Right cardiac atrium (tissue), 5 donors: Measurements from ENCODE around the gene NCKAP1. TPM values are rescaled to one million over a fixed set of nuclear protein-coding genes. Genes with fewer than 3 reads are reported as not detected.
"Not testable (repeated sequence)": the region's sequence is repeated elsewhere in the genome, so short reads cannot be mapped to it uniquely, and the experiment has no call there.

ENCODE experiments used
- ATAC-seq, 2 donors: fragments of 200-7000 bp; cut with Tn5 transposase; one replicate each; pipeline versions ENCODE4 v1.8.0 to v1.9.1; 2020; ENCODE audit warnings: moderate library complexity in 2 of 2, mild to moderate bottlenecking in 1 of 2
- DNase-seq, 3 donors: peaks; one replicate each; pipeline ENCODE4 v3.0.0-alpha.2; 2020
- H3K27ac ChIP-seq: one replicate; pipeline ENCODE4 v1.5.1; 2013; ENCODE audit warnings: mild to moderate bottlenecking, low read length, control low read depth, moderate library complexity
- H3K27me3 ChIP-seq: one replicate; pipeline ENCODE4 v1.6.1; 2013; ENCODE audit not compliant: control insufficient read depth, insufficient read depth
- H3K4me1 ChIP-seq: one replicate; pipeline ENCODE4 v1.6.1; 2013; ENCODE audit warnings: low read length; ENCODE audit not compliant: control insufficient read depth, insufficient read depth
- H3K4me3 ChIP-seq: one replicate; pipeline ENCODE4 v1.5.1; 2013; ENCODE audit warnings: low read length, control low read depth
- H3K9me3 ChIP-seq: one replicate; pipeline ENCODE4 v1.6.1; 2013; ENCODE audit warnings: low read length; ENCODE audit not compliant: control insufficient read depth
- WGBS: extraction: QIAGEN DNeasy Blood & Tissue Kit; methylation state at CpG from one replicate; pipeline ENCODE4 v1.1.7; 2013; 5-methylcytosine and 5-hydroxymethylcytosine counted together
- intact Hi-C, 4 donors: fragments of 100-400 bp; cut with DNase I; formaldehyde crosslinking; loops; one replicate each; pipeline versions ENCODE4 v1.11.0 to v1.14.0; 2022 to 2023
- polyA plus RNA-seq: library from polyadenylated mRNA; stranded (reverse); fragments of 200-250 nt; gene quantifications from one replicate; pipeline ENCODE4 v1.2.3, GENCODE V29; 2013
- total RNA-seq, 4 donors: library from RNA; stranded (reverse); fragmentation: NEBNext Ultra II Directional; extraction: Animal tissue kit (Norgen Biotek cat#: 25700); gene quantifications; one replicate each; pipeline ENCODE4 v1.2.1, GENCODE V29; 2021
- donor health status: healthy with polysubstance abuse.
- donor health status: DM: no; HTN: yes; CAD: no.
- donor health status: DM: no; HTN: no; CAD: no.
- donor health status: DM: no; HTN: yes; CAD: no; lungs with severe emphysema.
- donor health status: DM: yes; HTN: yes; CAD: no.

The NCKAP1 gene
- total and polyA plus RNA-seq, 5 donors = 63.0 to 158 (median 132) TPM

- peaks cover 2% of the 10 kb centered on the region for H3K4me1 ChIP-seq
- no peaks in the 10 kb centered on the region for H3K9me3 ChIP-seq
- DNase-seq (no peak), ATAC-seq (no peak)
- H3K27me3 ChIP-seq = no peaks in the 10 kb centered on the region
- no peak overlapping the region for H3K27ac ChIP-seq
- no peak overlapping the region for H3K4me3 ChIP-seq
- intact Hi-C loops = no loop called here
Observed at GRCh38 chr2:182906454-182906853, 131.8 kb downstream of the NCKAP1 start.

- H3K9me3 ChIP-seq = no peaks in the 10 kb centered on the region
- no peak overlapping the region for H3K27ac ChIP-seq
- DNase-seq (no peak), ATAC-seq (no peak)
- no peaks in the 10 kb centered on the region for H3K27me3 ChIP-seq
- H3K4me3 ChIP-seq = no peak overlapping the region
- 83% methylated on average over 1 of the region's 1 CpG for WGBS
- intact Hi-C loops = no loop called here
- H3K4me1 ChIP-seq = peaks cover 2% of the 10 kb centered on the region
Observed at GRCh38 chr2:182904844-182905243, 133.4 kb downstream of the NCKAP1 start.

- DNase-seq (no peak), ATAC-seq (no peak)
- Histone ChIP-seq H3K27ac (no peak overlapping the region), H3K4me3 (no peak overlapping the region), H3K9me3 (no peaks in the 10 kb centered on the region), H3K27me3 (no peaks in the 10 kb centered on the region), H3K4me1 (peaks cover 2% of the 10 kb centered on the region)
- intact Hi-C loops = no loop called here
- WGBS = 64% methylated on average over 2 of the region's 2 CpGs
Observed at GRCh38 chr2:182903566-182903965, 134.7 kb downstream of the NCKAP1 start.

GRCh38 chr2:182901748-182902147, 136.5 kb downstream of the NCKAP1 start:
- no peak for ATAC-seq
- H3K27me3 ChIP-seq = no peaks in the 10 kb centered on the region

GRCh38 chr2:182898718-182899117, 139.5 kb downstream of the NCKAP1 start:
- intact Hi-C loops = no loop called here
- H3K27me3 ChIP-seq = no peaks in the 10 kb centered on the region
- 70% methylated on average over 1 of the region's 1 CpG for WGBS
- H3K4me3 ChIP-seq = no peak overlapping the region
- H3K9me3 ChIP-seq = no peaks in the 10 kb centered on the region
- DNase-seq (no peak), ATAC-seq (no peak)
- no peak overlapping the region for H3K27ac ChIP-seq
- no peaks in the 10 kb centered on the region for H3K4me1 ChIP-seq

More at GRCh38 chr2:182901748-182902147, 136.5 kb downstream of the NCKAP1 start:
- DNase-seq = no peak
- Histone ChIP-seq H3K9me3 (no peaks in the 10 kb centered on the region), H3K4me1 (no peaks in the 10 kb centered on the region), H3K27ac (no peak overlapping the region), H3K4me3 (no peak overlapping the region)
- intact Hi-C loops = no loop called here
- WGBS = 91% methylated on average over 6 of the region's 6 CpGs

- Histone ChIP-seq H3K9me3 (no peaks in the 10 kb centered on the region), H3K4me3 (no peak overlapping the region), H3K27me3 (no peaks in the 10 kb centered on the region), H3K27ac (no peak overlapping the region), H3K4me1 (no peaks in the 10 kb centered on the region)
- ATAC-seq (no peak), DNase-seq (no peak)
- intact Hi-C loops = no loop called here
- 98% methylated on average over 1 of the region's 1 CpG for WGBS
Observed at GRCh38 chr2:182897137-182897536, 141.1 kb downstream of the NCKAP1 start.

- Histone ChIP-seq H3K9me3 (no peaks in the 10 kb centered on the region), H3K4me3 (no peak overlapping the region), H3K4me1 (no peaks in the 10 kb centered on the region), H3K27me3 (no peaks in the 10 kb centered on the region), H3K27ac (no peak overlapping the region)
- intact Hi-C loops = no loop called here
- WGBS = 82% methylated on average over 6 of the region's 6 CpGs
- ATAC-seq (no peak), DNase-seq (no peak)
Observed at GRCh38 chr2:182895798-182896197, 142.5 kb downstream of the NCKAP1 start.

- no peaks in the 10 kb centered on the region for H3K4me1 ChIP-seq
- ATAC-seq (no peak), DNase-seq (no peak)
- intact Hi-C loops = no loop called here
- H3K4me3 ChIP-seq = no peak overlapping the region
- no peaks in the 10 kb centered on the region for H3K27me3 ChIP-seq
- no peak overlapping the region for H3K27ac ChIP-seq
- 85% methylated on average over 4 of the region's 4 CpGs for WGBS
- H3K9me3 ChIP-seq = no peaks in the 10 kb centered on the region
Observed at GRCh38 chr2:182895169-182895568, 143.1 kb downstream of the NCKAP1 start.

- Histone ChIP-seq H3K4me1 (no peaks in the 10 kb centered on the region), H3K4me3 (no peak overlapping the region), H3K27me3 (no peaks in the 10 kb centered on the region), H3K9me3 (no peaks in the 10 kb centered on the region), H3K27ac (no peak overlapping the region)
- ATAC-seq (peak in 1 of 2 donors; percentile 52), DNase-seq (peak in 1 of 3 donors; percentile 38)
- intact Hi-C loops = no loop called here
- WGBS = 95% methylated on average over 9 of the region's 9 CpGs
Observed at GRCh38 chr2:182894174-182894573, 144.1 kb downstream of the NCKAP1 start.

- 87% methylated on average over 11 of the region's 11 CpGs for WGBS
- Histone ChIP-seq H3K27ac (no peak overlapping the region), H3K4me1 (no peaks in the 10 kb centered on the region), H3K27me3 (no peaks in the 10 kb centered on the region), H3K9me3 (no peaks in the 10 kb centered on the region), H3K4me3 (no peak overlapping the region)
- ATAC-seq (no peak), DNase-seq (no peak)
- intact Hi-C loops = no loop called here
Observed at GRCh38 chr2:182893666-182894065, 144.6 kb downstream of the NCKAP1 start.

GRCh38 chr2:182893035-182893434, 145.2 kb downstream of the NCKAP1 start:
- intact Hi-C loops, ATAC-seq, H3K4me3 ChIP-seq, H3K9me3 ChIP-seq, H3K4me1 ChIP-seq, H3K27me3 ChIP-seq, H3K27ac ChIP-seq, DNase-seq: not testable (repeated sequence)
- 94% methylated on average over 7 of the region's 7 CpGs for WGBS

- intact Hi-C loops = no loop called here
- no peak for ATAC-seq
- Histone ChIP-seq H3K4me3 (no peak overlapping the region), H3K4me1 (no peaks in the 10 kb centered on the region), H3K9me3 (no peaks in the 10 kb centered on the region), H3K27ac (no peak overlapping the region), H3K27me3 (no peaks in the 10 kb centered on the region)
- WGBS = 68% methylated on average over 4 of the region's 4 CpGs
- no peak for DNase-seq
Observed at GRCh38 chr2:182891611-182892010, 146.6 kb downstream of the NCKAP1 start.
